Caki2 (cell line): ENCODE measurements around the gene ELMO1. TPM values are rescaled to one million over a fixed set of nuclear protein-coding genes. Genes with fewer than 3 reads are reported as not detected.
"Not testable (repeated sequence)": the region's sequence is repeated elsewhere in the genome, so short reads cannot be mapped to it uniquely, and the experiment has no call there.

Source experiments
- DNase-seq: peaks from one replicate; pipeline ENCODE4 v3.0.0-alpha.2; 2015; ENCODE audit warnings: low read depth
- in situ Hi-C: cut with HindIII; loops from 2 replicates; pipeline ENCODE4 v1.10.0; 2016; ENCODE audit warnings: low sequenced_read_pairs, low pct_unique_long_range_greater_than_20kb, mixed read lengths
- total RNA-seq: library from RNA; depleted of rRNA; stranded (reverse); fragments of >200 nt; shearing (Covaris generic); gene quantifications from 2 replicates; pipeline ENCODE4 v1.2.3, GENCODE V29; 2014; ENCODE audit warnings: low replicate concordance

The ELMO1 gene
- total RNA-seq, 1 experiment from 2014 or later = 0.03 TPM

DNA sequence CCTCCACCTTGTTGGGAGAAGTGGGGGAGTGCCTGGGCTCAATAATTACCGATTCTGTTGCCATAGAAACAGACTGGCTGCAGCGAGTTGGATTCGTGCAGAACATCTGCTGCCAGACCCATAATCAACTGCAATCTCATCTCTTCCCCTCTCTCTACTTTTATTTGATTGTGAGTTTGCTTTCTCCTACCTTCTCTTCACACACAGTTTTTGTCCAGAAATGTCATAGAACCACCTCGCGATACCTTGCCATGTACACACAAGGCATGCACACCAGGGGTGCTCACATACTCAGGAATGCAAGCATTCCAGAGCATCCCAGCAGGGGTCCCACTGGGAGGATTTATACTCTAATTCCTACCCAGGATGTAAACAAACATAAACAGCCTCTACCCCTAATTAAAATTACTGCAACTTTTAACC lies 462.1 kb downstream of the ELMO1 start:
- no peak for DNase-seq
- in situ Hi-C loops = no loop called here

DNA sequence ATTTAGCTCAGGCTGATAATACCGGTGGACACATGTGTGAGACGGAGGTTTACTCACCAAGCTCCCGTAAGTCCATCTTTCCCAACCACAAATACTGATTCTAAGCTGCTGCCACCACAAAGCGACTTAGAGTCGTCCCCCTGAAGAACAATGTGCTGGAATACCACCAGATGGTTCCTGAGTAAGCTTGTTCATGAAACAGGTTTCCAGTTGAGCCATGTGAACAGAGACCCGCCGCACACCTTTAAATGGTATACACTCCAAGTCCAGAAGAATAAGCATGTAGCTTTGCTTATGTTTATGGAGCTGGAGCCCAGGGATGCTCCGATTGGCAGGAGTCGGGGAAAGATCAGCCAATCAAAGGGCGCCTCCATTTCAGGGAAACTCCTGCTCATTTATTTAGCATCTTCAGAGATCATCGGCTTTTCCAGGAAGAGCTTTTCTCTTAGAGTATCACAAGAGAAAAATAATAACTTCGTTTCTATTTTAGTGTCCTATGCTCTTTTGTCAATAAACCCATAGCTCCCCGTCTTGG lies 462.7 kb downstream of the ELMO1 start:
- no peak for DNase-seq
- in situ Hi-C loops = no loop called here

DNA sequence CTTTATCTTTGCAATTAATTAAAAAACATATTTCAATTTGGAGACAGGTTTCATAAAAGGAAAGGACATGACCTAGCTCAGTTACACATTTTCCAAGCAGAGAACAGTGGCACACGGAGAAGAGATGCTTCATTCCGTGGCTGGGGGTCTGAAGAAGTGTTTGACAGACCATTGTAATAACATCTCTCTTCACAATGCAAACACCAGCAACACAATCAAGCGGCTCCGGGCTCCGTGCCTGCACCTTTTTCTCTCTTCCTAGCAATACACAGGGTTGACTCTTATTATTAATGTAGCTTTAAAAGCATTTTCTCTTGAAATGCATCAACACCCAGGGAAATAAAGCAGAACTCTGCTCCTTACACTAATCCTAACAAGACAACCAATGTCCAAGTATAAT lies 463.3 kb downstream of the ELMO1 start:
- in situ Hi-C loops = no loop called here

DNA sequence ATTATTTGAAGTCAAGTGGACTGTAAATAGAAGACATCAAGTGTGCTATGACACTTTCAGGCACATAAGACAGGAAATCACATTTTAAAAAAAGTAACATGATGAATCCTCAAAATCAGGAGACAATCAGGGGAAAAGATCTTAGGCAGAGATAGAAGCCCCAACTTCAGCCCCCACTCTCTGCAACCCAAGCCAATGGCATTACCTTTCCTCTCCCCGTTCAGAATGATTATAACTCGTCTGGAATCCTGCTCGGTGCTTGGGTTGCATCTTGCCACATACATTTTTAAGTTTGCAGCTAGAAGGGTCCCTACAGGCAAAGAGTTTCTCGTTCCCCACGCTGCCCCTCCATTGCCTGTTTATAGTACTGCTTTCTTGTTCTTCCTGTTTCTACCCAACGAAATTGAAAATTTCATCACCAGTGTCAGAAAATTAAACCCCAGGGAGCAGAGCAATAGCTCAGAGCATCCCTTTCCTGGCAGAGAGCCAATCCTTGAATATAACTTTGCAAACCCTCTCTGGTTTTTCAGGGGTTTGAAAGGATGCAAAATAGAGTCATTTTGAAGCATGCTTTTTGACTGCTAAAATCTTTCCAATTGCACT lies 463.9 kb downstream of the ELMO1 start:
- in situ Hi-C loops = no loop called here
- no peak for DNase-seq

More for the DNA sequence above, 463.3 kb downstream of the ELMO1 start:
- no peak for DNase-seq

DNA sequence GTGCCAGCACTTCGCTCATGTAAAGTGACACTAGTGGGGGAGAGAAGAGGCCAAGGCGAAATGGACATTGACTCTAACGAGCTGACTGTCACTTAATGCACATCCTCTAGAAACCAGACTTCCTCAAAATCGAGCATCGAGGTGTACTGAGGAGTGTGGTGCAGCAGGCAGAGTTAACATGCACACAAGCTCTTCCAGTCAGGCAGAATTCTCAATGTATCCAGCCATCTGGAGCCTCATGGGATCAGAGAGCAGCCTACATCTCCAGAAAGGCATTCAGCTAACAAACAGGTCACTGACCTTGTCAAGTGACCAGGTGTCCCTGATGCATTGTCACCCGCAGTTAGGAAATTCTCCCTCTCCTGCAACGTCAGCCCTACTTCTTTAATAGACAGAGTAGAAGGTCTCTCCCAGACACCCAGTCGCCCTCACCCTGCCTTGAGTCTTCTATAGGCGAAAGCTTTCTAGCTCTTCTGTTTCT lies 464.6 kb downstream of the ELMO1 start:
- in situ Hi-C loops = no loop called here
- DNase-seq = no peak

DNA sequence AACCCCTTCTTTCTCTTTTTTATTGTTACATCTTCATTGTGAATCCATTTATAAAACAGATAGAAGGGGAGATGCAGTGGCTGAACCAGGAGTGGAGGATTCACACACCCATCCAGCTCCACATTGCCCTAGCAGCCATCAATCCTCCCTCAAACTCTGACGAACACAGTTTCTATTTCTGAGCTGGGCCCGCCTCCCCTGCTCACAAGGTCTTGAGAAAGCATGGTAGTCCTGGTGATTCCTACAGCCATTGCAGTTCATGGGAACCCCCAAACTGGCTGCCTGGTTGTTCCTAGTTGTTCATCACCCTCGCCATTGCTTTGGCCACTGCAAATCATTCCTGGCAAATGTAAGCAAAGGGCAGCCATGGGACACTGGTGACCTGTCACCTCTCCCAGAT lies 465.9 kb downstream of the ELMO1 start:
- in situ Hi-C loops = no loop called here
- DNase-seq = no peak

DNA sequence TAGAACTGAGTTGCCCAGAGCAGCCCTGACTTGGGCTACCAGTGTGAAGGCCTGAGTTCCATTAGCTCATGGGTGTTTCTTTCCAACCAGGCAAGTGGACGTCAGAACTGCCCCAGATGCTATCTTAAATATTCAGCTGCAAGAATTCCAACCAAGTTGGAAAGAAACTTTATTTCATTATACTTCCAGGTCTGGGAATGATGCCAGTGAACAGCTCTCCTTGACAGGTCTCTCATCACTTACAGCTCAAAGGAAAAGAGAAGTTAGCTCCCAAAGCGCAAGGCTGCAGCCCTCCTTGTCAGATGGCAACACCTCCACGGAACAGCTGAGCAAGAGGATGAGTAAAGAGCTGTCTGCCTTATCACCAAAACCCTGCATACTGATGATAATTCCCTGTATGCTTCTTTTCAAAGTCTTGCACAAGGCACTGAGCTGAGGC lies 468.8 kb downstream of the ELMO1 start:
- in situ Hi-C loops = no loop called here
- DNase-seq = no peak

DNA sequence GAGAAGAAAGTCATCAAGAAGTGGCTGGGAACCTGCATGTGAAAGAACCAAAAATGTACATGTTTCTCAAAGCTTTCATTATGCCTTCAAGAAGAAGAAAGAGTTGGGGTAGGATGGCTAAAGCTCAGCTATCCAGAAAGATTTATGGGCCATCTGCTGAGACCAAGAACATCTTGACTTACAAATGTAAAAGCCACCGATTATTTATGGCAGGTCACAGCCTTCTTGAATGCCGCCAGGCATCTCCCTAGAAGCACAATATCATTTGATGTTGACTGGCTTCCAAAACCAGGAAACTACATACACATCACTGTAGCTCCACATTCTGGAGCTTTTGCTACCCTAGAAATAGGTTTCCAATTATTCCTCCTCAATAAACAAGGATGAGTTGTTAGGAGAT lies 470.2 kb downstream of the ELMO1 start:
- in situ Hi-C loops = no loop called here
- no peak for DNase-seq

DNA sequence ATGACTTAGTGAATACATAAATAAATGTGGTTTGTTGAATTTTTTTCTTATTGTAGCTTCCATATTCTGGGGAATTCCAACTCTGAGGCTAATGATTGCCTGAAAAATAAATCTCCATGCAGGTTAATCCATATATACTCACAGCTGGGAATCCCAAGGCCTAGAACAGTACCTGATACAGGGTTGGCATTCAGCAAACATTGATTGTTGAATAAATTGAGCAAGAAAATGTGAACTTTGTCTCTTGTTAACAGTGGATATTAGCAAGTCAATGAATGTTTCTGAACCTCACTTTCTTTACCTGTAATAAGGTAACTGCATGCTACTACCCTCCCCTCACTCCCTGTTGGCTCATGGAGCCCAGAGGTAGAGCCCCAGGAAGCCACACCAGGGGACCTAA lies 470.8 kb downstream of the ELMO1 start:
- no peak for DNase-seq
- in situ Hi-C loops = no loop called here

DNA sequence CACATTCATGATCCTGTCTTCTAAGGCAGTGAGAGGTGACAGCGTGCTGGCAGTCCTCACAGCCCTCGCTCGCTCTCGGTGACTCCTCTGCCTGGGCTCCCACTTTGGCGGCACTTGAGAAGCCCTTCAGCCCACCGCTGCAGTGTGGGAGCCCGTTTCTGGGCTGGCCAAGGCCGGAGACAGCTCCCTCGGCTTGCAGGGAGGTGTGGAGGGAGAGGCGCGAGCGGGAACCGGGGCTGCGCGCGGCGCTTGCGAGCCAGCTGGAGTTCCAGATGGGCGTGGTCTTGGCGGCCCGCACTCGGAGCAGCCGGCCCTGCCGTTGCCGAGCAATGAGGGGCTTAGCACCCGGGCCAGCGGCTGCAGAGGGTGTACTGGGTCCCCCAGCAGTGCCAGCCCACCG lies 475.1 kb downstream of the ELMO1 start:
- in situ Hi-C loops, DNase-seq: not testable (repeated sequence)

DNA sequence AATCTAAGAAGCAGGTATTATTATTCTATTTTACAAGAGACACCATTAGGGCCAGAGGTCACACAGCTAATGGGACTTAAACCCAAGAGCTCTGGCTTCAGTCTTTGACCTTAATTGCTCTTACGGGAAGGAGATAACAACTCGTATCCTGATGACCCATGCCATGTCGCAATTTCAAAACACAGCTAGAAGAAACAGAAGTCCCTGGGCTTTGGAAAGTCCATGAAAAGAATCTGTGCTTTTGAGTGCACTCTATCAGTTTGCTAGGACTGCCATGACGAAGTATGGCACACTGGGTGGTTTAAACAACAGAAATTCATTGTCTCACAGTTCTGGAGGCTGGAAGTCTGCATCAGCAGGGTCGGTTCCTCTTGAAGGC lies 476.5 kb downstream of the ELMO1 start:
- no peak for DNase-seq
- in situ Hi-C loops = no loop called here

DNA sequence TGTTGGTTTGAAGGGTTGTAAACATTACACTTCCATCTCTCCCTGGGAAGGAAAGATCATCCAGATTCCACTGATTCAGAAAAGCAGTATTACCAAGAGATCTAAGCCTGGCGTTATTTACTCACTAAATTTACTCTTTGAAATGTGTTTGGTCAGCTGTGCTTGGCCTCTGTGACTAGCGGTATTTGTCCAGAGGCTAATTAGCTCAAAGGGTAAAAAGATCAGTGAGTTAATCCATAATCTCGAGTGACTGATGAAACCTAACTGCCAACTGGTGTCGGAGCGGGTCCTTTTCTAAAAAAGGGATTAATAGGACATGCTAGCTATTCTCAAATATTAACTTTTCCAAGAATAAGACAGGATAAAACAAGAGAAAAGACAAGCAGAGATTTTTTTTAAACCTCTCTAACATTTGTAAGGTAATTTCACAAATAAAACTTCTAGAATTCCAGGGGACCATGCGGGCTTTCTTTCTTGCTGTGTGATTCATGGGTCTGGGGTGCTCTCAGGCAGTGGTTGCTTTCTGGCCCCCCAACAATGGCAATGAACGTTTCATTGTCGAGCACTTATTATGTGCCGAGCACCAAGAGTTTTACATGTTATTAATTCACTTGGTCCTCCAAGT lies 477.0 kb downstream of the ELMO1 start:
- no peak for DNase-seq
- in situ Hi-C loops = no loop called here

DNA sequence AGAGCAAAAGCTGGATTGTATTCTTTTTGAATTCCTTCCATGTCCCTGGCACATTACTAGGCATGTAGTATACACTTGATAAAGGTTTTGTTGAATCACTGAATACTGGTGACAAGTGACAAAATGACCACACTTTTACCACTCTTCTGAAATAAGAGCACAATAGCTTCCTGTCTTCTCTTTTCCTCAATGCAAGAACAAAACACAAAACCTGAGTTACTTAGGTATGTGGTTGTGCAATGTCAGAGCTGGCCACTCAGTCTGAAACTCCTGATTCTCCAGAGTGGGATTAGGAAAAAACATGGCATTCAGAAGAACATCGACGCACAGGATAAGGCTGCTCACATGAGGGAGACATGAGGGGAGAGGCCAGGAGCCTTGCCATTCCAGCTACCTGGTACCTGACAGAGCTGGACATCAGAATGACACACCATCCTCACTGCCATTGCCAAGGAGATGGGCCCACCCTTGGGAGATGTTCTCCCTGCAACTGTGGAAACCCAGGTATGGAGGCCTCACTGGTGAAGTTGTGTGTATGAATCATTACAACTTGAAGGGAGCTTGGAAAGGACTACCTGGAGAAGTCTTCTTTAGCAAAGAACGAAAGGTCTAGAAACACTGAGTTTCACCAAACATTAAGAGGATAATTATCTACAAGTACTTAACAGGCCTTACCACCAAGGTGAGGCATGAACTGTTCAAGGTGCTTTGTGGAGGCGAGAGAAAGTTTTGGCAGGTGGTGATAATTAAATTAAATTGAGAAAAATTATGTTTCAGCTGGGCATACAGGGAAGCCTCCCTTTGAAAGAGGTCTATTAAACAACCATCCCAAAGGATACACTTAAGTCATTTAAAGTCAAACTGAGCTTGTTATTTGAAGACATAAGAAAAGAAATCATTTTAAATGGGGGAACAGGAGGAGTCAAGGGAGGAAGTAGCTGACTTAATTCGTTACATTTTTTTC lies 477.8 kb downstream of the ELMO1 start:
- in situ Hi-C loops = no loop called here
- no peak for DNase-seq

DNA sequence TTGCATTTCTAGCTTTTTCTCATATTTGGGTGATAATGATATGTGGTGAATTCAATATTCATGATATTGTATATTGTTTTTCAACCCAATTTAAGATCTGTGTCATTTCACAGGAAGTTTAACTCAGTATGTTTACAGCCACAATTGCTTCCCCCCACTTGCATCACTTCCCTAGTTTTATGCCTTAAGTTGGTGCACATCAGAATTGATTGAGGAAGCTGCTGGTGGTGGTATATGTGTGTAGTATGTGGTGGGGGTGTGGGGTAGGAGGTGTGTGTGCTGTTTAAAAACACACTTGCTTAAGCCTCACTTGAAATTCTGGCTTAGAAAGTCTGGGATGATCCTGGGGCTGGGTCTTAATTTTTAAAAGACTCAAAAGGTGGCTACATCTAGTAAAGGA lies 479.3 kb downstream of the ELMO1 start:
- in situ Hi-C loops = no loop called here
- DNase-seq = no peak

DNA sequence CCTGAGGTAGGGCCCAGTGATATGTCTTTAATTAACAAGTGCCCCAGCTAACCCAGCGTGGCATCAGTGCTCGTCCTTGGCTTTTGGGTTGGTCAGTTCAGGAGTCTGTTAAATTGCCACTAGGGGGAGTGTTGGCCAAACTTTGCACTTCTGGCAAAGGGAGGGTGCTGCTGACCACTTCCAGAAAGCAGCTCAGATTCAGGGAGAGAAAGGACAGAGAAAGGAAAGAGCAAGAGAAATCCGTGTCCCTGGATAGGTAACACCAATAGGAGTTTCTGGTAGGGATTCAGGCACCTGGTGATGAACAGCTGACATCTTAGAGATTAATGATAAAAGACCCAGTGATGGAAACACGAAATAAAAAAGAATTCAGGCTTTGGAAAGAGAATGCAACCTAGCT lies 481.3 kb downstream of the ELMO1 start:
- peak; percentile 59 for DNase-seq
- in situ Hi-C loops = no loop called here

DNA sequence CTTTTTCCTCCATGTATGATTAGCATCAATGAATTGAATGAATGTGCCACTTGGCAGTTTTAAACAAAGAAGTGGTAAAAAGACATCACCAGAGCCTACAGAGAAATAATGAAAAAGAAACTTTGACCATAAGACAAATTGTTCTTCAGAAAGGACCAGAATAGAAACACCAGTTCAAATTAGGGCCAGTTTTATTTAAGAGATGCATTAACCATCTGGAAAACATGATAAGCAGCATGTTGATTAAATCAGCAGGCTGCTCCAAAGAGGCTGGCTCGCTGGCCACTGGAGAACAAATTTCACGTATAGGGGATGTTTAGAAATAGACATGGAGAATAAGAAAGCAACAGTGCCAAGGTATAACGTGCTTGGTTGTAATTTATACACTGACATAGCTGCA lies 482.0 kb downstream of the ELMO1 start:
- no peak for DNase-seq
- in situ Hi-C loops = no loop called here

DNA sequence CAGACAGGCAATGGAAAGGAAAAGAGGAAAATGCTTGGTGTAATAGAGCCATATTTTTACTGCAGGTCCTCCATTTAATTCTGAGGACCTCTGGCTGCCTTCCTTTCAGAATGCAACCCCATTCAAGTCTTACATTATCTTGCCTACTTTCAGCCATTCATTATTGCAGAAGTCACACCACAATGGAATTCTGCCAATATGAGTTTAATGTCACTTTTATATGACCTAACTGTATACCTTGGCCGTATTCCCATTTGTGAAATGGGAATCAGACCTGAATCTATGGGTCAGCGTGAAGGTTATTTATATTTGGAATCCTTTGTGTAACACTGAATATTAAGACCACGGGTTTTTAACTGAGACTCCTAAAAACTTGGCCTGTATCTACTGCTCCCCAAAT lies 482.6 kb downstream of the ELMO1 start:
- peak; percentile 23 for DNase-seq
- in situ Hi-C loops = no loop called here

DNA sequence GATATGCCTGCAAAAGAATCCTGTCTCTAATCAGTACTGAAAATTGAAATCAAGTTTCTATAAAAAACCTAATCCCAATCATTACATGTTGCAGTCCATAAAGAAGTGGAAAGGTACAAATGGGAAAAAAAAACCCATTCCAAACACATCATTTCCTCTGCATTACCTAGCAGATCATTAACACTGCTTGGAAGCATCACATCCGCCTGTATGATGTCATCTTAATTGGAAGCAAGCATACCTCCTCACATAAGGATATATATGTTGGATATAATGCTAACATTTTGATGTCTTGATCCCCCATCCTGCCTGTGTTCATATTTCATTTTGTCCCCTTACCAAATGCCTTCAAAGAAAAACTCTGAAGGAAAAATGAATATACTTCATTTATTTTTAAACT lies 483.0 kb downstream of the ELMO1 start:
- DNase-seq = no peak
- in situ Hi-C loops = no loop called here

DNA sequence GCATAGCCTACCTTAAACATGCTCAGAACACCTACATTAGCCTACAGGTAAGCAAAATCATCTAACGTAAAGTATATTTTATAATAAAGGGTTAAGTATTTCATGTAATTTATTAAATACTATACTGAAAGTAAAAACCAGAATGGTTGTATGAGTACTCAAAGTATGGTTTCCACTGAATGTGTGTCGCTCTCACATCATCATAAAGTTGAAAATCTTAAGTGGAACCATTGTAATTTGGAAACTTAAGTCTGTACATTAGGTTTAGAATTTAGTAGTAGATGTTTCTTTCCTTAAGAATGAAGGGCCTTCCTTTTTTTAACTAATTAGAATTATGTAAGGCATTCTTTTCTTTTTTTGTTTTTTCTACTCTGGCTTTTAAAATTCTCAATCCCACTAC lies 484.4 kb downstream of the ELMO1 start:
- in situ Hi-C loops = no loop called here
- DNase-seq = no peak
